ENCODE data around the gene HCN2. TPM values are rescaled to one million over a fixed set of nuclear protein-coding genes. Genes with fewer than 3 reads are reported as not detected.

HCN2 gene
- total and polyA plus RNA-seq, 9 of the 15 experiments (the other 6 are each of a cell fraction or from before 2014, with no cell fraction given): 0.29 to 4.2 (median 0.82) TPM; not detected in 2

DNA sequence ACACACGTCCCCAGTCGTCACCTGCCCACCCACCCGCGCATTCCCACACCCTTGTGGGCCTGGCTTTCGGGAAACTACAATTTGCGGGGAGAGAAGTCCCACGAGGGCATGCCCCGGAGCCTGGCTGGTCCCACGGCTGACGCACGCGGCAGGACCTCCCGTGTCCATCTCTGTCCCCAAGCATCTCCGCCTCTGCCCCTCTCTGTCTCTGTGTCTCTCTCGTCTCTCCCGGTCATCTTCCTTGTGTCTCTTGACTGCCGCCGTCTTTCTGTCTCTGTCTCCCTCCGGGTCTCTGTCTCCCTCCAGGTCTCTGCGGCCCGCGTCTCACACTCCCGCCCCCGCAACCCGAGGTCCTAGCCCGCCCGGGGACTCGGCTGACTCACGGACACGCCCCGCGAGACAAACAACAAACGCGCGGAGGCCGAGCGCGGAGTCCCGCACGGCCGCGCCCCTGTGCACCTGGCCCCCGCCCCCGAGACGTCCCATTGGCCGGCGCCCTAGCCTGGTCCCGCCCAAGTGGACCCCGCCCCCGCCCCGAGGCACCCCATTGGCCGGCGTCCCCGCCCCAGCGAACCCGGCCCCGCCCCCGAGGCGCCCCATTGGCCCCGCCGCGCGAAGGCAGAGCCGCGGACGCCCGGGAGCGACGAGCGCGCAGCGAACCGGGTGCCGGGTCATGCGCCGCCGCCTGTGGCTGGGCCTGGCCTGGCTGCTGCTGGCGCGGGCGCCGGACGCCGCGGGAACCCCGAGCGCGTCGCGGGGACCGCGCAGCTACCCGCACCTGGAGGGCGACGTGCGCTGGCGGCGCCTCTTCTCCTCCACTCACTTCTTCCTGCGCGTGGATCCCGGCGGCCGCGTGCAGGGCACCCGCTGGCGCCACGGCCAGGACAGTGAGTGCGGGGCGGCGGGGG is 49.8 kb downstream of the HCN2 start, which contains the start of gene FGF22 (continued):
- TF ChIP-seq ZBTB40 (IDR thresholded peaks at IDR 0.05): no peak
- TF ChIP-seq ZBTB40 (CRISPR knock-in tag; IDR thresholded peaks at IDR 0.05): no peak
- TF ChIP-seq NBN (IDR thresholded peaks at IDR 0.05; ENCODE audit: low read depth): no peak
- TF ChIP-seq FOXJ2 (tag; IDR thresholded peaks at IDR 0.05): no peak
- TF ChIP-seq MYC (IDR thresholded peaks at IDR 0.05; ENCODE audit: low read depth, low read length): peak; percentile 56; the same call in 1 of the 2 replicates
- TF ChIP-seq MYC (CRISPR knock-in tag; IDR thresholded peaks at IDR 0.05; ENCODE audit: borderline replicate concordance, low read depth): no peak
- peak; percentile 70 for TF ChIP-seq BCOR (IDR thresholded peaks at IDR 0.05)
- TF ChIP-seq CREB5 (CRISPR knock-in tag; IDR thresholded peaks at IDR 0.05): no peak
- TF ChIP-seq, protein P1, sequence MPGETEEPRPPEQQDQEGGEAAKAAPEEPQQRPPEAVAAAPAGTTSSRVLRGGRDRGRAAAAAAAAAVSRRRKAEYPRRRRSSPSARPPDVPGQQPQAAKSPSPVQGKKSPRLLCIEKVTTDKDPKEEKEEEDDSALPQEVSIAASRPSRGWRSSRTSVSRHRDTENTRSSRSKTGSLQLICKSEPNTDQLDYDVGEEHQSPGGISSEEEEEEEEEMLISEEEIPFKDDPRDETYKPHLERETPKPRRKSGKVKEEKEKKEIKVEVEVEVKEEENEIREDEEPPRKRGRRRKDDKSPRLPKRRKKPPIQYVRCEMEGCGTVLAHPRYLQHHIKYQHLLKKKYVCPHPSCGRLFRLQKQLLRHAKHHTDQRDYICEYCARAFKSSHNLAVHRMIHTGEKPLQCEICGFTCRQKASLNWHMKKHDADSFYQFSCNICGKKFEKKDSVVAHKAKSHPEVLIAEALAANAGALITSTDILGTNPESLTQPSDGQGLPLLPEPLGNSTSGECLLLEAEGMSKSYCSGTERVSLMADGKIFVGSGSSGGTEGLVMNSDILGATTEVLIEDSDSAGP (CRISPR knock-in tag; IDR thresholded peaks at IDR 0.05): no peak
- TF ChIP-seq ZNF717 (CRISPR knock-in tag; IDR thresholded peaks at IDR 0.05): no peak
- peak; percentile 91 for TF ChIP-seq RBM25 (IDR thresholded peaks at IDR 0.05; ENCODE audit: low read depth, low read length, severe bottlenecking)
- TF ChIP-seq HEY1 (CRISPR knock-in tag; IDR thresholded peaks at IDR 0.05; ENCODE audit: borderline replicate concordance): no peak
- TF ChIP-seq ZNF184 (CRISPR knock-in tag; IDR thresholded peaks at IDR 0.05): no peak
- TF ChIP-seq ZNF324 (CRISPR knock-in tag; IDR thresholded peaks at IDR 0.05): no peak
- TF ChIP-seq RB1 (IDR thresholded peaks at IDR 0.05; ENCODE audit: low read depth): peak; percentile 51
- TF ChIP-seq RBFOX2 (IDR thresholded peaks at IDR 0.05; ENCODE audit: low read depth, low read length): peak; percentile 44
